NCI-H524 (cell line): Measurements from ENCODE around the gene MICU1.
A peak's percentile ranks its signal among the peaks of the same experiment; 100 is the strongest.
"Not testable (repeated sequence)": the region's sequence is repeated elsewhere in the genome, so short reads cannot be mapped to it uniquely, and the experiment has no call there.

Experiments
- DNase-seq, 2 experiments: peaks; one replicate each; lab custom pipeline; 2025; lab: John Stamatoyannopoulos, UW

Gene MICU1

GRCh38 chr10:72328045-72328828 lies 297.6 kb downstream of the MICU1 start:
- DNase-seq = peak; percentile 20 to 61

- not testable (repeated sequence) for DNase-seq
Measured at GRCh38 chr10:72326665-72327603, 298.9 kb downstream of the MICU1 start.

GRCh38 chr10:72325243-72326175 lies 300.4 kb downstream of the MICU1 start:
- peak; percentile 85 to 87 for DNase-seq

GRCh38 chr10:72323771-72324191 lies 302.1 kb downstream of the MICU1 start:
- no peak for DNase-seq

GRCh38 chr10:72323108-72323749 lies 302.6 kb downstream of the MICU1 start:
- DNase-seq = no peak

- no peak for DNase-seq
Measured at GRCh38 chr10:72322280-72323058, 303.4 kb downstream of the MICU1 start.

GRCh38 chr10:72322030-72322279 lies 303.9 kb downstream of the MICU1 start:
- no peak for DNase-seq

GRCh38 chr10:72321248-72322029 lies 304.4 kb downstream of the MICU1 start:
- no peak for DNase-seq

GRCh38 chr10:72320676-72321247 lies 305.1 kb downstream of the MICU1 start:
- DNase-seq = peak; percentile 86 to 93

- DNase-seq = peak in 1 of 2 experiments; percentile 61
Measured at GRCh38 chr10:72319416-72320254, 306.2 kb downstream of the MICU1 start.

GRCh38 chr10:72318418-72319262 lies 307.2 kb downstream of the MICU1 start:
- DNase-seq = no peak
